Loucy (cell line): ENCODE measurements around the gene NEO1.

Experiments
- H2AFZ ChIP-seq: fragments of 200-600 bp; sonication (generic); 2 replicates; pipeline ENCODE4 v1.6.0; 2016; ENCODE audit warnings: antibody characterized with exemption, mild to moderate bottlenecking, low read length, moderate library complexity
- H3F3A ChIP-seq: fragments of 200-600 bp; 2 replicates; pipeline ENCODE4 v1.6.0; 2016; ENCODE audit warnings: antibody characterized with exemption, low read depth, mild to moderate bottlenecking
- H3K27me3 ChIP-seq: fragments of 200-600 bp; sonication (generic); 2 replicates; pipeline ENCODE4 v1.6.1; 2014; ENCODE audit warnings: low read length, mild to moderate bottlenecking; ENCODE audit not compliant: insufficient read depth, poor library complexity, severe bottlenecking
- H3K36me3 ChIP-seq: fragments of 200-600 bp; sonication (generic); 2 replicates; pipeline ENCODE4 v1.6.1; 2016; ENCODE audit warnings: low read length; ENCODE audit not compliant: insufficient read depth
- H3K4me1 ChIP-seq: fragments of 200-600 bp; sonication (generic); 2 replicates; pipeline ENCODE4 v1.5.1; 2014; ENCODE audit warnings: low read length, mild to moderate bottlenecking; ENCODE audit not compliant: insufficient read depth, poor library complexity, severe bottlenecking
- H3K4me2 ChIP-seq: fragments of 200-600 bp; sonication (generic); 2 replicates; pipeline ENCODE4 v1.6.0; 2014; ENCODE audit warnings: antibody characterized with exemption, low read length, low read depth, mild to moderate bottlenecking; ENCODE audit not compliant: poor library complexity, severe bottlenecking
- H3K4me3 ChIP-seq: fragments of 200-600 bp; sonication (generic); 2 replicates; pipeline ENCODE4 v1.5.1; 2014; ENCODE audit warnings: low read length, mild to moderate bottlenecking, mixed read lengths; ENCODE audit not compliant: poor library complexity, severe bottlenecking
- H3K79me2 ChIP-seq: fragments of 200-600 bp; sonication (generic); 2 replicates; pipeline ENCODE4 v1.6.1; 2014; ENCODE audit warnings: low read length; ENCODE audit not compliant: insufficient read depth
- H3K9ac ChIP-seq: fragments of 200-600 bp; sonication (generic); 2 replicates; pipeline ENCODE4 v1.6.0; 2014; ENCODE audit warnings: mild to moderate bottlenecking, low read depth, low read length, moderate library complexity; ENCODE audit not compliant: poor library complexity, severe bottlenecking
- H3K9me2 ChIP-seq: fragments of 200-600 bp; sonication (generic); replicated peaks from 2 replicates; pipeline ENCODE4 v1.6.1; 2016; ENCODE audit warnings: low read depth, low read length, mixed read lengths
- H3K9me3 ChIP-seq: fragments of 200-600 bp; sonication (generic); 2 replicates; pipeline ENCODE4 v1.6.1; 2014; ENCODE audit warnings: mild to moderate bottlenecking, antibody characterized with exemption, low read length, low read depth; ENCODE audit not compliant: insufficient read depth
- H4K20me1 ChIP-seq: fragments of 200-600 bp; sonication (generic); 2 replicates; pipeline ENCODE4 v1.6.0; 2014; ENCODE audit warnings: antibody characterized with exemption, low read length, mild to moderate bottlenecking; ENCODE audit not compliant: insufficient read depth, poor library complexity, severe bottlenecking
- CTCF ChIP-seq: fragments of 200-600 bp; sonication (generic); conservative IDR thresholded peaks from 2 replicates; pipeline ENCODE4 v1.5.1; 2014; ENCODE audit warnings: mild to moderate bottlenecking, antibody characterized with exemption, low read length
- EZH2phosphoT487 ChIP-seq: fragments of 200-600 bp; IDR thresholded peaks from 2 replicates; pipeline ENCODE4 v1.6.1; 2018; ENCODE audit warnings: antibody characterized with exemption, mild to moderate bottlenecking, moderate library complexity, borderline replicate concordance

Gene NEO1

GRCh38 chr15:73153024-73153423 is 100.8 kb downstream of the NEO1 start:
- Histone ChIP-seq H3K9me3 (no peaks in the 10 kb centered on the region; the same call in 1 of the 2 replicates), H3K4me3 (no peak overlapping the region), H3K4me1 (no peaks in the 10 kb centered on the region), H3K27me3 (no peaks in the 10 kb centered on the region), H3K9me2 (no peaks in the 10 kb centered on the region), H4K20me1 (no peaks in the 10 kb centered on the region), H3K36me3 (no peaks in the 10 kb centered on the region), H3K79me2 (no peaks in the 10 kb centered on the region), H2AFZ (no peak overlapping the region), H3K9ac (no peak overlapping the region), H3K4me2 (no peak overlapping the region), H3F3A (no peaks in the 10 kb centered on the region)
- TF ChIP-seq CTCF = no peak
- no peak for TF ChIP-seq EZH2phosphoT487

GRCh38 chr15:73153447-73153846 is 101.2 kb downstream of the NEO1 start:
- Histone ChIP-seq H3K9ac (no peak overlapping the region), H3K4me3 (no peak overlapping the region)
- TF ChIP-seq EZH2phosphoT487 = no peak
- no peak for TF ChIP-seq CTCF

GRCh38 chr15:73156431-73157191 is 104.3 kb downstream of the NEO1 start:
- no peak overlapping the region for H3K9ac ChIP-seq
- no peak overlapping the region for H3K4me2 ChIP-seq
- no peak overlapping the region for H3K4me3 ChIP-seq
- H3K9me3 ChIP-seq = no peaks in the 10 kb centered on the region; the same call in 1 of the 2 replicates
- no peaks in the 10 kb centered on the region for H3K36me3 ChIP-seq
- TF ChIP-seq CTCF = no peak
- no peak for TF ChIP-seq EZH2phosphoT487
- H3K4me1 ChIP-seq = no peaks in the 10 kb centered on the region
- no peaks in the 10 kb centered on the region for H4K20me1 ChIP-seq
- no peaks in the 10 kb centered on the region for H3K9me2 ChIP-seq
- no peaks in the 10 kb centered on the region for H3F3A ChIP-seq
- H3K27me3 ChIP-seq = no peaks in the 10 kb centered on the region
- no peak overlapping the region for H2AFZ ChIP-seq
- H3K79me2 ChIP-seq = no peaks in the 10 kb centered on the region

More at GRCh38 chr15:73153447-73153846, 101.2 kb downstream of the NEO1 start:
- Histone ChIP-seq H3K27me3 (no peaks in the 10 kb centered on the region), H2AFZ (no peak overlapping the region), H4K20me1 (no peaks in the 10 kb centered on the region), H3K9me2 (no peaks in the 10 kb centered on the region), H3K36me3 (no peaks in the 10 kb centered on the region), H3K4me1 (no peaks in the 10 kb centered on the region), H3F3A (no peaks in the 10 kb centered on the region), H3K79me2 (no peaks in the 10 kb centered on the region), H3K9me3 (no peaks in the 10 kb centered on the region; the same call in 1 of the 2 replicates), H3K4me2 (no peak overlapping the region)
